Lower leg skin (tissue), 3 donors: ENCODE results near the gene AGO3.

Source experiments
- CTCF ChIP-seq, 3 donors: fragments of 450-650 bp; IDR thresholded peaks; one replicate each; pipeline ENCODE4 v1.5.1; 2016; ENCODE audit warnings: antibody characterized with exemption in 3 of 3, mild to moderate bottlenecking in 3 of 3, moderate library complexity in 2 of 3
- POLR2A ChIP-seq, 2 donors: fragments of 450-650 bp; IDR thresholded peaks; one replicate each; pipeline ENCODE4 v1.6.1; 2016 to 2017; ENCODE audit warnings: antibody characterized with exemption in 2 of 2, mild to moderate bottlenecking in 1 of 2, moderate library complexity in 1 of 2

GRCh38 chr1:35881850-35882273 lies 49.0 kb upstream of the AGO3 start:
- TF ChIP-seq CTCF (IDR thresholded peaks at IDR 0.05) (no peak), POLR2A (IDR thresholded peaks at IDR 0.05) (no peak)
